Suppressor macrophage (primary cell): ENCODE measurements around the gene FLRT3.
A peak's percentile ranks its signal among the peaks of the same experiment; 100 is the strongest.

Experiments used
- DNase-seq, 4 experiments: peaks; one replicate each; pipeline ENCODE4 v3.0.0-alpha.2; 2020 to 2022
- total RNA-seq, 17 experiments: gene quantifications; one replicate each; lab custom pipeline; 2026; ENCODE audit warnings: mixed read lengths in 6 of 17, inconsistent platforms in 3 of 17; lab: John Stamatoyannopoulos, UW

Gene FLRT3
- total RNA-seq = 0 to 2.2 (median 0) reads per million in 17 experiments

GRCh38 chr20:14337400-14338171 lies at the start of gene FLRT3:
Gene FLRT3 (minus strand): TSS chr20:14337612. CDS start chr20:14327506, 10,106 bp downstream.
- DNase-seq = peak; percentile 18 to 51 (median 42)

- no peak for DNase-seq
Measured at GRCh38 chr20:14386726-14387125, 49.3 kb upstream of the FLRT3 start.

- DNase-seq = no peak
Measured at GRCh38 chr20:14385176-14385740, 47.8 kb upstream of the FLRT3 start.

DNA sequence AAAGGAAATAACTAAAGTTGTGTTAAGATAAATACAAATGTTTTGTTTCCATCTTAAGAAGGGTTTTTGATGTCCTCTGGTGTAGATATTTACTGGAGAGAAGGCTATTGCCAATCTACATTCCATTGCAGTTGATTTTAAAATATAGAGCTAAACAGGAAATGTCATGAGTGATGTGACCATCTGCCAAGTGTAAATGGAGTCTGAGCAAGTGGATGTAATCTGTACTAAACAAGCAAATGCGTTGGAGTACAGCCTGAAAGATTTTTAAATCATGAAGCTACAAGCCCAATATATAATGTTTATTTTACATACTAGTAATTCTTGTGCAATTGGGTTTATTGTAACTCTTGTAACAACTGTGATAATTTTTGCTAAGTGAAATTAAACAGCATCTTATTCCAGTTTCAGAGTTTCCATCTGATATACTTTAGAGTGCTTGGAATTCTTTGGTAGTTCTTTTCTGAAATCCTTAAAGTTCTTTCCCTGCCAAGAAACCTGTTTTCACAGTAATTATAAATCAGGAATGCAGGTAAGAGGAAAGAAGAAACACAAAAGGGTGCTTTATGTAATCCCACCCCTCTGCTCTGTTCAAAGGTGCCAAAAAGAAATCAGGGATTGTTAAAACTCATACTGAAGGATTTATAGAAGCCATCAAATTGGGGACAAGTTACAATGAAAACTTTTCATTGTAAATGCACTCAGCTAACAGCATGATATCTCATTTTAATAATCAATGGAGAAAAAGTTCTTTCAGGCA lies 47.2 kb upstream of the FLRT3 start:
- no peak for DNase-seq

- DNase-seq = no peak
Measured at GRCh38 chr20:14383335-14383734, 45.9 kb upstream of the FLRT3 start.

GRCh38 chr20:14378326-14378725 lies 40.9 kb upstream of the FLRT3 start:
- no peak for DNase-seq

DNA sequence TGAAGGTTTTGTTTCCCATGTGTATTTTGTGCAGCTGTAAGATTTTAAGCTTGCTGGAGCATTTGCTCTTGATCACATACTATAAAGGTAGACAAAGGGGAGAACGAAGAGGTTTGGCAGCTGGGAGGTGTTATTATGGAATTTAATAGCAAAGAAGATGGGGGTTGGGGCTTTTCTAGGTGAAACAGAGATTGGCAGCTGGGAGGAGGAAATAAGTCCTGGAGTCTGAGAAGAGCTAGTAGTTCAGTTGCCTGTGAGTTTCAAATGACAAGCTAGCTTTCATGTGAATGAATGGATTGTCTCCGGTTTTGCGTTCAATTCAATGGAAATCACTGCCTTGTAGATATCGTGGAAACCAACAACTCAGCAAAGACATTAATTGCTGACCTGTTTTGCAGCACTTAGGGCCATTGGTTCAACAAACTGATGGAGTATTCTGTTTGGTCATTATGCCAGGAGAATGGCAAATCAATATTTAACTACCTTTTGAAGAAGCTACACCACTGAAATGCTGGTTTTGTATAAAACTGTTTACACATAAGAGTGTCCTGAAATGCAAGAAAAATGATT lies 38.1 kb upstream of the FLRT3 start:
- DNase-seq = no peak

- DNase-seq = no peak
Measured at GRCh38 chr20:14374196-14374595, 36.8 kb upstream of the FLRT3 start.

GRCh38 chr20:14361509-14362345 lies 24.3 kb upstream of the FLRT3 start:
- DNase-seq = no peak

- no peak for DNase-seq
Measured at GRCh38 chr20:14360416-14360815, 23.0 kb upstream of the FLRT3 start.

- DNase-seq = no peak
Measured at GRCh38 chr20:14355791-14356190, 18.4 kb upstream of the FLRT3 start.

- DNase-seq = no peak
Measured at GRCh38 chr20:14344746-14345145, 7.3 kb upstream of the FLRT3 start.

GRCh38 chr20:14343491-14344065 lies 6.2 kb upstream of the FLRT3 start:
- DNase-seq = no peak

DNA sequence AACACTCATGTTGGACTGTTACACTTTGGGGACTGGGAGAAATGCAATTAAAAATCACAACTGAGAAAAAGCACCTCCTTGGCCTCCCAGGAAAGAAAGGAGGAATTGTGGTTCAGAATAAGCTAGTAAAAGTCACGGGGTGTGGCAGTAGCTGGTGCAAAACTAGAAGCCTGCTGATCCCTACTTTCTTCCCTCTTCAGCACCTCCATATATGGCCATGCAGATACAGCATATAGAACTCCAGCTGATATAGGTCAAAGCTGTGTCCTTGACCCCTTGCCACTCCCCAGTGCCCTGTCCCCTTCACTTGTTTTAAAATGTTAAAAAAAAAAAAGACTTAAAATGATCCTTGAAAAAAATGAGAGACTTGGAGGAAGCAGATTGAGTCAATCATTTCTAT lies 5.5 kb upstream of the FLRT3 start:
- DNase-seq = peak in 1 of 4 experiments; percentile 1

DNA sequence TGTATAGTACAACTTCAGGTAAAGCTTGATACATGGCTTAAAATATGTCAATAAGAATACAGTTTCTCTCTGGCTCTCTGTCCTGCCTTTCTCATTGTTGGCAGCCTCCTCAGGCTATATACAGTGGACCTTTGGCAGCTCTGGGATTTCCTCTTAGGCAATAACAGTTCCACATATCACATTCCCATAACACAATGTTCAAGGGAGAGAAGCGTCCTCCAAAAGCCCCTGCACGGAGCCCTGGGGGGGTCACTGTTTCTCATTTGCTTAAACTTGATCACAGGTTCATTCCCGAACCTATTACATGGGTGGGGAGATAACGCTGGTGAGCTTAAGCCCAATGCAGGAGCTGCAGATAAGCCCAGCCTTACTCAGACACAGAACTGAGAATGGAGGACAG lies 4.4 kb upstream of the FLRT3 start:
- no peak for DNase-seq

DNA sequence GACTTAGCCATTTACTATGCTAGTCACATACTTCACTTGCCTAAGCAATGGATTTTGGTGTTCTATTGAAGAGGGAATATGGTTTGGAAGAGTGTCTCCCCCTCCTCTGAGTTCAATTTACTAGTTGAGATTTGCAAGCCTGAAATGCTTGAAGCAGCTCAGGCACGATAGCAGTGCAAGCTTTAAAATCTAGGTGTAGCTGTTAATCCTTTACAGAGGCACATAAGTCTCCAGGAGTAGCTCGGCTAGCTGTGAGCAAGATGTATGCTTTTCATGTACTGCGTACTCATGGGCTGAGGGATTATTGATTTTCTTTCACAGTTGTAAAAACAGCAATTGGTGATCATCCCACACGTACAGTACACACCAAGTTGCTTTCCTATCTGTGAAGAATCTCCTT lies 726 bp downstream of the FLRT3 start:
- DNase-seq = no peak

DNA sequence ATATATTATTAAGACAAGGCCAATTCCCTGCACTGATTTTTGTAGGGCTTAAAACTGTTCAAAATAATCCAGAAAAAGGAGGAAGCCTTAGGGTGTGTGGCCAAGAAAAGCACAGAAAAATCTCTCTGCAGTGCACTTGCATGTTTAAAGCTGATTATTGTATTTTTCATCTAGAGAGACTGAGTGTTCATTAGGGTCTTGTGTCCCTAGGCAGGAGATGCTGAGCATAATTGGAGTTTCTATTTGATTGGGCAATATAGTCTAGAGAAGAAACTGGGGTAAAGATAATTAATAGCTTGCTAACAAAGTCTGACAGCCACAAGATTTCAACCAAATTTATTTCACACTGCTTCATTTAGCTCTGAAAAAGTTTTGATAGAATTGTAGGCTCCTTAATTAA lies 2.4 kb downstream of the FLRT3 start:
- no peak for DNase-seq

DNA sequence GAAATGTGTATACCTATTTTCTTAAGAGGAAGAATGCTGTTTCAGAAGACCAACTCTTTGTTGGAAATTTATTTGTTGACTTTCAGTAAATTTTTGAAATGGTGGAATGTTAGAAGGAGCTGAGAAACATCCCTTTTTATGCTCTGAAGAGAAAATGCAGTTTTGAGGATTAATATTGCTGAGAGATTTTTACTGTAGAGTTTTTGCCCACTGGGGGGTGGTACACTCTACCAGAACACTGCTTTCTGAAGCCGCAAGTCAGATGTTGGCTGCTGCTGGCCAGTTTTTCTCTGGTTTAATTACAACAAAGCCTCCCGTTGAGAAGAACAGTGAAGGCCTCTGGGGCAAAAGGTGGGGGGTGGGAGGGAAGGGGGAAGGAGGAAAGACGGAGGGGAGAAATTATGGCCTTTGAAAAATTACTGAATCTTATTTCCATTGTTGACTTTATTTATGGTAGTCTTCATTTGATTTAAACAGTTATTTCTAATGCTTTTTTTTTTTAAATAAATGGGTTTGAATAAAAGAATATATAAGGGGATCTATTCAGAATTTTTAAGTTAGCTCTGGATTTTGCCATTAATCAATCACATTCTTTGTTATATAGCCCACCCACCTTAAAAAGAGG lies 3.0 kb downstream of the FLRT3 start:
- DNase-seq = no peak

DNA sequence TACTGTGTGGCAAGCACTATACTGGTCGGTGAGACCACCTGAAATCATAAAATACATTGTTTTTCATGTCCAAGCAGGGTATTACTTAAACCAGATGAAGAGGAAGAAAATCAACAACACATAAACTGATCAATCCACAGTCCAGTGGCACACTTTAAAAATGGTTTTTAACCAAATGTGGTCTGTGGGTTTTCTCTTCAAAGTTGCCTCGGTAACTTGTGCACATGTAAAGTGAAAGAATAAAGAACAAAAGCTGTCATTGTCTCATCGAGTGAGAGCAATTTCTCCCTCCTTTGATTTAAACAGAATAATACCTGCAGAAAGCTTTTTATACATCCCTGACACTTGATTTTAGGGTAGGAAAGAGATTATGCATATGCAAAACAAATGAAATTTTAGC lies 3.7 kb downstream of the FLRT3 start:
- DNase-seq = no peak

GRCh38 chr20:14332866-14333265 lies 4.5 kb downstream of the FLRT3 start:
- no peak for DNase-seq

GRCh38 chr20:14331646-14332045 lies 5.8 kb downstream of the FLRT3 start:
- no peak for DNase-seq

DNA sequence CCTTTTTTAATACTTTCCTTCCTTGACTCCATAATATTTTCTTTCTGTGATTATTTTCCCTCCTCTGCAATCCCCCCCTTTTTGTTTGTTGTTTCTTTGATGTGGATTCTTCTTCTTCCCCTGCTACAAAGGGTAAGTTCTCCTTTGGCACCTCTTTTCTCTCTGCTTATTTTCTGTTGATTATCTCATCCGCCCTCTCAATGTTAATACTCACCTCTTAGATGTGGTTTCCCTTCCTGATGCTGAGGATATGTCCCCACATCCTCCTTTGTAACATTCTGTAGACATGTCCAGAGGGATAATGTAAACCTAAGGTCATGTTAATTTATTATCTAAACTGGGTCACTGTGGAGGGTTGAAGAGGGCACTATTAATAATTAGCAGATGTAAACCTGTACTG lies 17.7 kb downstream of the FLRT3 start:
- no peak for DNase-seq
